GM12874 (cell line): ENCODE data around the gene FAM193B.
A peak's percentile ranks its signal among the peaks of the same experiment; 100 is the strongest.

Experiments used
- TF ChIP-seq, protein P1 (sequence below): IDR thresholded peaks from 2 replicates; pipeline ENCODE4 v1.5.1; 2011; ENCODE audit warnings: low read depth, mild to moderate bottlenecking, control low read depth, low read length, moderate library complexity; ENCODE audit not compliant: insufficient read depth

The FAM193B gene

DNA sequence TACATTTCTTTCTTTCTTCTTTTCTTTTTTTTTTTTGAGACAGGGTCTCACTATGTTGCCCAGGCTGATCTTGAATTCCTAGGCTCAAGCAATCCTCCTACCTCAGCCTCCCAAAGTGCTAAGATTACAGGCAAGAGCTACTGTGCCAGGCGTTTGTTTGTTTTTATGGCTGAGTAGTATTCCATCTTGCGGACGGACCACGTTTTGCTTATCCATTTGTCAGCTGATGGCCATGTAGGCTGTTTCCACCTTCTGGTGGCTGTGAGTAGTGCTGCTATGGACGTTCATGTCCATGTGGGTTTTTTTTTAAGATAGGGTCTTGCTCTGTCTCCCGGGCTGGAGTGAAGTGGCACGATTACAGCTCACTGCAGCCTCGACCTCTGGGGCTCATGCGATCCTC lies 47.2 kb downstream of the FAM193B start:
- TF ChIP-seq, protein P1, sequence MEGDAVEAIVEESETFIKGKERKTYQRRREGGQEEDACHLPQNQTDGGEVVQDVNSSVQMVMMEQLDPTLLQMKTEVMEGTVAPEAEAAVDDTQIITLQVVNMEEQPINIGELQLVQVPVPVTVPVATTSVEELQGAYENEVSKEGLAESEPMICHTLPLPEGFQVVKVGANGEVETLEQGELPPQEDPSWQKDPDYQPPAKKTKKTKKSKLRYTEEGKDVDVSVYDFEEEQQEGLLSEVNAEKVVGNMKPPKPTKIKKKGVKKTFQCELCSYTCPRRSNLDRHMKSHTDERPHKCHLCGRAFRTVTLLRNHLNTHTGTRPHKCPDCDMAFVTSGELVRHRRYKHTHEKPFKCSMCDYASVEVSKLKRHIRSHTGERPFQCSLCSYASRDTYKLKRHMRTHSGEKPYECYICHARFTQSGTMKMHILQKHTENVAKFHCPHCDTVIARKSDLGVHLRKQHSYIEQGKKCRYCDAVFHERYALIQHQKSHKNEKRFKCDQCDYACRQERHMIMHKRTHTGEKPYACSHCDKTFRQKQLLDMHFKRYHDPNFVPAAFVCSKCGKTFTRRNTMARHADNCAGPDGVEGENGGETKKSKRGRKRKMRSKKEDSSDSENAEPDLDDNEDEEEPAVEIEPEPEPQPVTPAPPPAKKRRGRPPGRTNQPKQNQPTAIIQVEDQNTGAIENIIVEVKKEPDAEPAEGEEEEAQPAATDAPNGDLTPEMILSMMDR: peak; percentile 32; the same call in 1 of the 2 replicates

DNA sequence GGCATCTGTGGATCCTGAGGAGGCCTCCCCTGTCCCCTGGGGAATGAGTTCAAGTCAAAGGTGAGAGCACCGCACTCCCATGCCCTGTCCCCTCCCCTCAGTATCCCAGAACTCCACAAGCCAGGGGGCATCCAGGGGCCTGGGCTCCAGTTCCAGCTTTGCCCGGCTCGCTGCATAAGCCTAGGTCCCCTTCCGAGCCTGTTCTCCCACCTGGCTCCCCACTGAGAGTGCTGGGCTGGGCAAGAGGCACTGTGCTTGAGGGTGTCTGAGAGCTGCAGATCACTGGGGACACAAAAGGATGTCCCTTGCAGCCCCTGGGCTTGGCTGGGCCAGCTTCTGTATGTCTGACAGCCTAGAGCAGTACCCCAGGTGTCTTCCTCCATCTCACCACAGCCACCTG lies 49.3 kb downstream of the FAM193B start:
- TF ChIP-seq, protein P1: no peak

DNA sequence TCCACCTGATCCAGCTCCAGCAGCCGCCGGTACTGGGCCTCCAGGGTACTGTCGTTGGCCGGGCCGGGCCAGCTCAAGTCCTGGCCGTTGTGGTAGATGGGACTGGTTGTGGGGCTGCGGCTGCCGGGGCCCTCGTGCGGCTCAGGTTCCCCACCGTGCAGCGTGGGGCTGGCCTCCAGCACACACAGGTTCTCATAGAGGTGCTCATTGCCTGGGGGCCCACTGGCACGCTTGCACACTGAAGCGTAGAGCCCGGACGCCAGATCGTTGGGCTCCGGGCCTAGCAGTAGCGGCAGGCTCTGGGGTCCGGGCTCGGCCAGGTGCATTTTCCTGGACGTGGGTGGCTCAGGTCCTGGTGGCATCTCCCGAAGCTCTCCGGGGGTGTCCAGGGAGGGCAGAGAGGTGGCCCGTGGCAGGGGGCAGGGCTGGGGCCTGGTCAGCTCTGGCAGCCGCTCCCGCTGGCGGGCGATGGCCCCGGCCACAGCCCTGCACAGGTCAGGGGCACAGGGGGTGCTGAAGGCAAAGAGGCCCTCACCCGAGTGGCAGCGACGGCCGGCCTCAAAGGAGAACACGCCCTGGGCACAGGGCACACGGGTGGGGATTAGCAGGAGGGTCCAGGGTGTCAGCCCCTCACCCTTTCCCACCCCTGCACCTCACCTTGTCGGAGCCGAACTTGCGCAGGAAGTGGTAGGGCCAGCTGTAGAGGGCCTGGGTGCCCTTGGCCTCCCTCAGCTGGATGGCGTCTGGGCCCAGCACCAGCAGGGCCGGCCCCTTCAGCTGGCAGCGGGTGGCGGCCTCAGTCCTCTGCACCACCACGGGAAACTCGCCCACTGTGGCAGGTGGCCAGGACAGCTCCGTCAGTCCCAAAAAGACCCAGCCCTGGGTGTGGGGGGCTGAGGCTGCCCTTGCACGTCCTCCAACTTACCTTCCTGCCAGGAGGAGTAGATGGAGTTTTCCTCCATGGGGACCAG lies 50.0 kb downstream of the FAM193B start:
- TF ChIP-seq, protein P1: no peak

DNA sequence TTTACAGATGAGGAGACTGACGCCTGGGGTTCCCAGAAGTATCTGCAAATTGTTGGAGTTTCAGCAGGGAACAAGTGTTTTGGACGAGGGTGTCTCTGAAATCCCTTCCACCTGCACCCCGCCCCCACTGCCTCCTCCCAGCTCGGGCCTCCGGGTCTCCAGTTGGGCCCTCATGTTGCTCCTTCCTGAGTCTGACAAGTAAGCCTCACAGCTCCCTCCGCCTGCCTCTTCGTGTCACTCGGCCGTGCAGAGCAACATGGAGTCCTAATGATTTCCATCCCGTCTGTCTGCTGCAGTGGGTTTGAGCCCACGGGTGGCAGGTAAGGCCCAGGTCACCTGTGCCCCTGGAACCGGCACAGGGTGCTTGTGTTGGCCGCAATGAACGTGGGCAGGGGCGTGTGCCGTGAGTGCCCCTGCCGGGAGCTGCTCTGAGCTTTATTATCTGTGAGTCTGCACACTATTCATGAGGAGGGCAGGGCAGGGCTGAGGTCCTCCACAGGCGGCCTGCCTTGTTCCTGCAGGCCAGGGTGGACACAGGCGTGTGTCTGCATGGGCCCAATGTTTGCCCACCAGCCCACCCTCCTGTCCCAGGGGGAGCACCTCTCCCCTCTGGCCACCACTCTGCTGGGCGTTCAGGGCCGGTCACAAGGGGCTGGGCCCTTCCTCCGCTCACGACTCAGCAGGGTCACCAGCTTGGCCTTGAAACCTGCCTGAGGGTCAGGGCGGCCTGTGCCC lies 50.8 kb downstream of the FAM193B start:
- TF ChIP-seq, protein P1: no peak

DNA sequence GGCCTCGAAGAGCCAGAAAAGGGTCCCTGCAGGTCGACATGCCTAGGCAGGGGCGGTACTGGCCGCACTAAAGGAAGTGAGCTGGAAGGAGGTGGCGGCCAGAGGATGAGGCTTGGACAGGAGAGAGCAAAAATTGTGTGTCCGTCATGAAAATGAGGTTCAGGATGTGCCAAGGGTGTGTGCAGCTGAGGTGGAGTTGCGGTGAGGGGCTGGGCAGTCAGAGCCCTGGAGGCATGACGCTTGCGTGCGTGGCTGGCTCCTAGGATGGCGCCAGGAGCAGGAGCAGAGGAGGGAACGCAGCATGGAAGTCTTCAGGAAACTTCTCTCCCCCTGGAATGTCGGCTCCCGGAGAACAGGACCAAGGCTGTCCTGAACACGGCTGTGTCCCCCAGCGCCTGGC lies 51.5 kb downstream of the FAM193B start:
- TF ChIP-seq, protein P1: no peak

DNA sequence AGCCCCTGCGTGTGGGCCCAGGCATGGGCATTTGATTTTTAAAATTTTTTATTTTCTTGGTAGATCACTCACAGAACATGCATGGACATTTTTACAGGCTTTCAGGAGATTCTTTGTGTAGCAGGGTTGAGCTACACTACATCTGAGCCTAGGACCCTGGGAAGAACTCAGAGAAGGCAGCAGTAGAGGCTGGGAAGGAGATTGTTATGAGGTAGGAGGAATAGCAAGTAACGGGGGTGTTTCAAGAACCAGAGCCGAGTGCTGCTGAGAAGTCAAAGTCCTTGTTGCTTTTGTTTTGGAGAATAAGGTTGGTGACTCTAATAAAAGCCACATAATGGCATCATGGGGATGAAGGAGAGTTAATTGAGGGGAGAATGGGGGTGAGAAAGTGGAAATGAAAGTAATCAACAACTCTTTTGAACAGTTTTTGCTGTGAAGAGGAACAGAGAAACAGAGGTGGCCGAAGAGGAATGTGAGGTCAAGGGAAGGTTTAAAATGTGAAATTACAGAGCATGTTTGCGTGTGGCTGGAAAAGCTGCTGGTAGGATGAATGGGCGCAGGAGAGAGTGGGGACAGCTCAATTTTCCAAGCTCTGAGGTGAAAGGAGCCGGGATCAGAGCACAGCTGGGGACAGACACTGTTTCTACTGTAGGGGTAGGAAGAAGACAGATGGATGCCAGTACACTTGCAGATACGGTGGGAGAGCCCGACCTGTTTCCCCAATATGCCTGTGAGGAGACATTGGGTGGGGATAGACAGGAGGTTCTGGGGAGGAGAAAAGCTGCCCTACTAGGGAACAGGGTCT lies 52.3 kb downstream of the FAM193B start:
- TF ChIP-seq, protein P1: no peak
